ACC112 (cell line): ENCODE measurements around the gene ARMC3.

Source experiments
- H2AFZ ChIP-seq: fragments of 200-600 bp; sonication (generic); one replicate; pipeline ENCODE4 v1.6.0; 2017; ENCODE audit warnings: antibody characterized with exemption, low read length; ENCODE audit not compliant: unreplicated experiment
- H3K27ac ChIP-seq: fragments of 200-600 bp; sonication (generic); 2 replicates; pipeline ENCODE4 v1.5.1; 2014; ENCODE audit warnings: low read depth, mild to moderate bottlenecking, antibody characterized with exemption, low read length, moderate library complexity
- H3K27me3 ChIP-seq: fragments of 200-600 bp; sonication (generic); 2 replicates; pipeline ENCODE4 v1.6.1; 2014; ENCODE audit warnings: mild to moderate bottlenecking, antibody characterized with exemption, low read length, moderate library complexity, mixed read lengths; ENCODE audit not compliant: insufficient read depth
- H3K36me3 ChIP-seq: fragments of 200-600 bp; sonication (generic); 2 replicates; pipeline ENCODE4 v1.6.1; 2016; ENCODE audit warnings: mild to moderate bottlenecking, antibody characterized with exemption, low read length, moderate library complexity, mixed read lengths; ENCODE audit not compliant: insufficient read depth
- H3K4me1 ChIP-seq: fragments of 200-600 bp; sonication (generic); one replicate; pipeline ENCODE4 v1.6.1; 2016; ENCODE audit warnings: low read length, mixed read lengths; ENCODE audit not compliant: insufficient read depth, unreplicated experiment, control insufficient read depth
- H3K4me3 ChIP-seq: fragments of 200-600 bp; sonication (generic); 2 replicates; pipeline ENCODE4 v1.5.1; 2014; ENCODE audit warnings: mild to moderate bottlenecking, low read depth, low read length
- H3K79me2 ChIP-seq: fragments of 200-600 bp; sonication (generic); one replicate; pipeline ENCODE4 v1.6.0; 2016; ENCODE audit warnings: low read length; ENCODE audit not compliant: control insufficient read depth, unreplicated experiment, insufficient read depth

ARMC3 gene

GRCh38 chr10:23019633-23020032, 91.8 kb downstream of the ARMC3 start:
- no peaks in the 10 kb centered on the region for H3K4me1 ChIP-seq

GRCh38 chr10:23021430-23021829, 93.6 kb downstream of the ARMC3 start:
- no peaks in the 10 kb centered on the region for H3K4me1 ChIP-seq
- no peaks in the 10 kb centered on the region for H3K36me3 ChIP-seq

More at GRCh38 chr10:23019633-23020032, 91.8 kb downstream of the ARMC3 start:
- Histone ChIP-seq H3K27me3 (peaks cover 83% of the 10 kb centered on the region), H3K36me3 (no peaks in the 10 kb centered on the region), H3K4me3 (no peak overlapping the region), H2AFZ (no peak overlapping the region), H3K27ac (no peak overlapping the region), H3K79me2 (no peaks in the 10 kb centered on the region)

GRCh38 chr10:23024002-23024401, 96.1 kb downstream of the ARMC3 start:
- Histone ChIP-seq H3K27ac (no peak overlapping the region), H2AFZ (no peak overlapping the region), H3K4me1 (no peaks in the 10 kb centered on the region), H3K36me3 (no peaks in the 10 kb centered on the region), H3K27me3 (peaks cover 85% of the 10 kb centered on the region), H3K4me3 (no peak overlapping the region), H3K79me2 (no peaks in the 10 kb centered on the region)

More at GRCh38 chr10:23021430-23021829, 93.6 kb downstream of the ARMC3 start:
- H3K79me2 ChIP-seq = no peaks in the 10 kb centered on the region
- peaks cover 83% of the 10 kb centered on the region for H3K27me3 ChIP-seq
- H2AFZ ChIP-seq = no peak overlapping the region
- no peak overlapping the region for H3K27ac ChIP-seq
- H3K4me3 ChIP-seq = no peak overlapping the region

GRCh38 chr10:23031318-23031717, 103.5 kb downstream of the ARMC3 start:
- H2AFZ ChIP-seq = no peak overlapping the region
- H3K79me2 ChIP-seq = no peaks in the 10 kb centered on the region

GRCh38 chr10:23034790-23035189, 106.9 kb downstream of the ARMC3 start:
- no peak overlapping the region for H2AFZ ChIP-seq
- H3K36me3 ChIP-seq = no peaks in the 10 kb centered on the region
- no peaks in the 10 kb centered on the region for H3K79me2 ChIP-seq
- H3K27ac ChIP-seq = no peak overlapping the region
- H3K4me1 ChIP-seq = no peaks in the 10 kb centered on the region
- no peak overlapping the region for H3K4me3 ChIP-seq
- H3K27me3 ChIP-seq = peaks cover 56% of the 10 kb centered on the region

More at GRCh38 chr10:23031318-23031717, 103.5 kb downstream of the ARMC3 start:
- H3K27ac ChIP-seq = no peak overlapping the region
- no peaks in the 10 kb centered on the region for H3K36me3 ChIP-seq
- H3K27me3 ChIP-seq = peaks cover 62% of the 10 kb centered on the region
- no peak overlapping the region for H3K4me3 ChIP-seq
- H3K4me1 ChIP-seq = no peaks in the 10 kb centered on the region

- H3K27me3 ChIP-seq = peaks cover 56% of the 10 kb centered on the region
- H3K27ac ChIP-seq = no peak overlapping the region
- no peaks in the 10 kb centered on the region for H3K79me2 ChIP-seq
- no peaks in the 10 kb centered on the region for H3K4me1 ChIP-seq
- H3K36me3 ChIP-seq = no peaks in the 10 kb centered on the region
- no peak overlapping the region for H3K4me3 ChIP-seq
- H2AFZ ChIP-seq = no peak overlapping the region
Measured at GRCh38 chr10:23035569-23035968, 107.7 kb downstream of the ARMC3 start.

GRCh38 chr10:23037152-23037551, 109.3 kb downstream of the ARMC3 start:
- H2AFZ ChIP-seq = no peak overlapping the region
- H3K4me1 ChIP-seq = no peaks in the 10 kb centered on the region
- H3K36me3 ChIP-seq = no peaks in the 10 kb centered on the region
- no peaks in the 10 kb centered on the region for H3K79me2 ChIP-seq
- no peak overlapping the region for H3K27ac ChIP-seq
- peaks cover 53% of the 10 kb centered on the region for H3K27me3 ChIP-seq
- H3K4me3 ChIP-seq = no peak overlapping the region

- no peak overlapping the region for H2AFZ ChIP-seq
- H3K27me3 ChIP-seq = peaks cover 56% of the 10 kb centered on the region
- no peaks in the 10 kb centered on the region for H3K36me3 ChIP-seq
- H3K4me3 ChIP-seq = no peak overlapping the region
- H3K27ac ChIP-seq = no peak overlapping the region
- no peaks in the 10 kb centered on the region for H3K79me2 ChIP-seq
- no peaks in the 10 kb centered on the region for H3K4me1 ChIP-seq
Measured at GRCh38 chr10:23037561-23037960, 109.7 kb downstream of the ARMC3 start.

- H3K79me2 ChIP-seq = no peaks in the 10 kb centered on the region
Measured at GRCh38 chr10:23038172-23038571, 110.3 kb downstream of the ARMC3 start.

GRCh38 chr10:23040002-23040401, 112.1 kb downstream of the ARMC3 start:
- Histone ChIP-seq H2AFZ (no peak overlapping the region), H3K27me3 (peaks cover 62% of the 10 kb centered on the region), H3K27ac (no peak overlapping the region), H3K36me3 (no peaks in the 10 kb centered on the region), H3K4me1 (no peaks in the 10 kb centered on the region), H3K79me2 (no peaks in the 10 kb centered on the region), H3K4me3 (no peak overlapping the region)

More at GRCh38 chr10:23038172-23038571, 110.3 kb downstream of the ARMC3 start:
- no peaks in the 10 kb centered on the region for H3K4me1 ChIP-seq
- H3K36me3 ChIP-seq = no peaks in the 10 kb centered on the region
- no peak overlapping the region for H3K4me3 ChIP-seq
- H2AFZ ChIP-seq = no peak overlapping the region
- no peak overlapping the region for H3K27ac ChIP-seq
- peaks cover 57% of the 10 kb centered on the region for H3K27me3 ChIP-seq

- Histone ChIP-seq H3K79me2 (no peaks in the 10 kb centered on the region), H2AFZ (no peak overlapping the region), H3K36me3 (no peaks in the 10 kb centered on the region), H3K4me1 (no peaks in the 10 kb centered on the region), H3K27me3 (peaks cover 41% of the 10 kb centered on the region), H3K4me3 (no peak overlapping the region), H3K27ac (no peak overlapping the region)
Measured at GRCh38 chr10:23046027-23046426, 118.2 kb downstream of the ARMC3 start.
